OCI-LY3 (cell line): ENCODE results near the gene TRPM5.

Source experiments
- H2AFZ ChIP-seq: fragments of 200-600, 300-600 bp; shearing (Covaris generic); 2 replicates; pipeline ENCODE4 v1.6.0; 2014; ENCODE audit warnings: antibody characterized with exemption, low read depth, low read length
- H3K27ac ChIP-seq: fragments of 200-600, 300-600 bp; sonication (generic); 2 replicates; pipeline ENCODE4 v1.5.1; 2014; ENCODE audit warnings: mild to moderate bottlenecking, low read length, moderate library complexity, mixed read lengths
- H3K27me3 ChIP-seq: fragments of 200-600, 300-600 bp; sonication (generic); 2 replicates; pipeline ENCODE4 v1.6.1; 2014; ENCODE audit warnings: low read depth, low read length, mixed read lengths
- H3K36me3 ChIP-seq: fragments of 200-600, 300-600 bp; sonication (generic); replicated peaks from 2 replicates; pipeline ENCODE3; 2014; ENCODE audit warnings: low read depth, low read length, mixed read lengths
- H3K4me1 ChIP-seq: fragments of 300-600, 200-600 bp; sonication (generic); 2 replicates; pipeline ENCODE4 v1.6.1; 2014; ENCODE audit warnings: low read length, mixed read lengths
- H3K4me2 ChIP-seq: fragments of 200-600, 300-600 bp; sonication (generic); 2 replicates; pipeline ENCODE4 v1.6.1; 2014; ENCODE audit warnings: low read length, mixed read lengths
- H3K4me3 ChIP-seq: fragments of 300-600, 200-600 bp; sonication (generic); 2 replicates; pipeline ENCODE4 v1.5.1; 2014; ENCODE audit warnings: antibody characterized with exemption, mild to moderate bottlenecking, low read length, moderate library complexity
- H3K79me2 ChIP-seq: fragments of 300-600, 200-600 bp; shearing (Covaris generic); 2 replicates; pipeline ENCODE4 v1.6.1; 2014; ENCODE audit warnings: mild to moderate bottlenecking, low read length, mixed read lengths
- H3K9ac ChIP-seq: fragments of 300-600, 200-600 bp; shearing (Covaris generic); 2 replicates; pipeline ENCODE4 v1.6.0; 2014; ENCODE audit warnings: mild to moderate bottlenecking, low read length, moderate library complexity
- H3K9me3 ChIP-seq: fragments of 200-600, 300-600 bp; shearing (Covaris generic); 2 replicates; pipeline ENCODE4 v1.6.1; 2014; ENCODE audit warnings: low read length, mixed read lengths; ENCODE audit not compliant: insufficient read depth
- H4K20me1 ChIP-seq: fragments of 200-600, 300-600 bp; sonication (generic); 2 replicates; pipeline ENCODE4 v1.6.1; 2016; ENCODE audit warnings: low read length, mixed read lengths; ENCODE audit not compliant: insufficient read depth
- CTCF ChIP-seq: fragments of 200-600, 300-600 bp; sonication (generic); IDR thresholded peaks from 2 replicates; pipeline ENCODE4 v1.5.1; 2014; ENCODE audit warnings: antibody characterized with exemption, low read length, low read depth
- EZH2phosphoT487 ChIP-seq: fragments of 200-600 bp; shearing (Covaris generic); IDR thresholded peaks from 2 replicates; pipeline ENCODE4 v1.6.1; 2018; ENCODE audit warnings: antibody characterized with exemption, mixed run types, low read depth

TRPM5 gene

GRCh38 chr11:2400069-2400761 is 44.1 kb downstream of the TRPM5 start, which contains the start of gene TSSC4:
TSS of gene TSSC4 (plus strand) at chr11:2400750. CDS start at chr11:2402634, 1,884 bp downstream.
- Histone ChIP-seq H4K20me1 (no peaks in the 10 kb centered on the region), H3K4me2 (peak within 1 kb of the TSS; percentile 95), H3K9ac (peak within 1 kb of the TSS; percentile 82), H3K27me3 (no peaks in the 10 kb centered on the region), H3K4me3 (peak within 1 kb of the TSS; percentile 97), H3K36me3 (peaks cover 3% of the 10 kb centered on the region), H3K79me2 (peaks cover 20% of the 10 kb centered on the region), H2AFZ (no peak within 1 kb of the TSS), H3K9me3 (no peaks in the 10 kb centered on the region), H3K4me1 (peaks cover 11% of the 10 kb centered on the region), H3K27ac (peak within 1 kb of the TSS; percentile 56)
- TF ChIP-seq EZH2phosphoT487 (no peak), CTCF (peak; percentile 89)

GRCh38 chr11:2399488-2400068 is 44.7 kb downstream of the TRPM5 start:
- no peak for TF ChIP-seq CTCF
- no peak for TF ChIP-seq EZH2phosphoT487
- peak overlapping the region; percentile 70 for H3K4me2 ChIP-seq
- no peaks in the 10 kb centered on the region for H3K27me3 ChIP-seq
- H3K9me3 ChIP-seq, result no peaks in the 10 kb centered on the region
- peak overlapping the region; percentile 56 for H3K27ac ChIP-seq
- H3K79me2 ChIP-seq, result peaks cover 20% of the 10 kb centered on the region
- peak overlapping the region; percentile 97 for H3K4me3 ChIP-seq
- H4K20me1 ChIP-seq, result no peaks in the 10 kb centered on the region
- peak overlapping the region; percentile 82 for H3K9ac ChIP-seq
- H3K36me3 ChIP-seq, result peaks cover 3% of the 10 kb centered on the region
- no peak overlapping the region for H2AFZ ChIP-seq
- peaks cover 11% of the 10 kb centered on the region for H3K4me1 ChIP-seq

- Histone ChIP-seq H3K4me2 (peak overlapping the region; percentile 70), H4K20me1 (peaks cover 2% of the 10 kb centered on the region; the same call in 1 of the 2 replicates), H3K4me3 (peak overlapping the region; percentile 97), H3K9ac (no peak overlapping the region), H3K36me3 (peaks cover 3% of the 10 kb centered on the region), H3K27me3 (no peaks in the 10 kb centered on the region), H3K79me2 (peaks cover 20% of the 10 kb centered on the region), H3K27ac (no peak overlapping the region), H3K4me1 (peaks cover 11% of the 10 kb centered on the region), H2AFZ (no peak overlapping the region), H3K9me3 (no peaks in the 10 kb centered on the region)
- no peak for TF ChIP-seq EZH2phosphoT487
- TF ChIP-seq CTCF, result no peak
Observed at GRCh38 chr11:2398664-2399355, 45.5 kb downstream of the TRPM5 start.

- Histone ChIP-seq H3K4me1 (peaks cover 11% of the 10 kb centered on the region), H3K9me3 (no peaks in the 10 kb centered on the region), H4K20me1 (peaks cover 13% of the 10 kb centered on the region; the same call in 1 of the 2 replicates), H3K27ac (no peak overlapping the region), H2AFZ (no peak overlapping the region), H3K79me2 (peaks cover 14% of the 10 kb centered on the region), H3K4me3 (no peak overlapping the region), H3K4me2 (no peak overlapping the region), H3K27me3 (no peaks in the 10 kb centered on the region), H3K9ac (no peak overlapping the region), H3K36me3 (no peaks in the 10 kb centered on the region)
- TF ChIP-seq EZH2phosphoT487 (no peak), CTCF (no peak)
Observed at GRCh38 chr11:2397005-2397404, 47.3 kb downstream of the TRPM5 start.
